Neural cell (in vitro differentiated cells): ENCODE results near the gene STIM1. TPM values are rescaled to one million over a fixed set of nuclear protein-coding genes. Genes with fewer than 3 reads are reported as not detected.

Experiments used
- H2AFZ ChIP-seq: fragments of 200-600, 300-800 bp; sonication (generic), shearing (Covaris generic); 2 replicates; pipeline ENCODE4 v1.6.0; 2014; ENCODE audit warnings: low read depth, mild to moderate bottlenecking, antibody characterized with exemption, low read length, moderate library complexity
- H3F3A ChIP-seq: fragments of 200-600 bp; shearing (Covaris generic); 2 replicates; pipeline ENCODE4 v1.6.1; 2016; ENCODE audit warnings: mild to moderate bottlenecking, moderate library complexity, mixed read lengths, antibody characterized with exemption, low read length; ENCODE audit not compliant: insufficient read depth, poor library complexity, severe bottlenecking
- H3K27ac ChIP-seq: fragments of 200-600, 300-800 bp; sonication (generic), shearing (Covaris generic); 2 replicates; pipeline ENCODE4 v1.5.1; 2014; ENCODE audit warnings: mild to moderate bottlenecking, low read length, moderate library complexity
- H3K27me3 ChIP-seq: fragments of 300-800, 200-600 bp; sonication (generic), shearing (Covaris generic); 2 replicates; pipeline ENCODE4 v1.6.0; 2014; ENCODE audit warnings: mild to moderate bottlenecking, low read depth, low read length, moderate library complexity; ENCODE audit not compliant: insufficient read depth
- H3K36me3 ChIP-seq: fragments of 300-800, 200-600 bp; sonication (generic), shearing (Covaris generic); 2 replicates; pipeline ENCODE4 v1.5.1; 2014; ENCODE audit warnings: mild to moderate bottlenecking, antibody characterized with exemption, low read length, moderate library complexity; ENCODE audit not compliant: insufficient read depth
- H3K4me2 ChIP-seq: fragments of 300-800, 200-600 bp; sonication (generic), shearing (Covaris generic); 2 replicates; pipeline ENCODE4 v1.6.0; 2014; ENCODE audit warnings: mild to moderate bottlenecking, low read length
- H3K4me3 ChIP-seq: fragments of 300-800, 200-600 bp; sonication (generic), shearing (Covaris generic); 2 replicates; pipeline ENCODE4 v1.5.1; 2014; ENCODE audit warnings: mild to moderate bottlenecking, low read length, moderate library complexity
- H3K79me2 ChIP-seq: fragments of 200-600 bp; shearing (Covaris generic); replicated peaks from 2 replicates; pipeline ENCODE4 v1.6.0; 2014; ENCODE audit warnings: mild to moderate bottlenecking, low read length, moderate library complexity; ENCODE audit not compliant: insufficient read depth
- H3K9ac ChIP-seq: fragments of 300-800, 200-600 bp; sonication (generic), shearing (Covaris generic); 2 replicates; pipeline ENCODE4 v1.6.1; 2016; ENCODE audit warnings: mild to moderate bottlenecking, low read length, mixed read lengths
- H3K9me2 ChIP-seq: fragments of 200-600 bp; shearing (Covaris generic); 2 replicates; pipeline ENCODE4 v1.6.1; 2016; ENCODE audit warnings: mild to moderate bottlenecking, low read length, mixed read lengths; ENCODE audit not compliant: insufficient read depth
- H3K9me3 ChIP-seq: fragments of 200-600, 300-800 bp; sonication (generic), shearing (Covaris generic); 2 replicates; pipeline ENCODE4 v1.6.1; 2016; ENCODE audit warnings: mild to moderate bottlenecking, mixed run types, low read length, moderate library complexity, mixed read lengths
- H4K20me1 ChIP-seq: fragments of 200-600 bp; shearing (Covaris generic); 2 replicates; pipeline ENCODE4 v1.6.1; 2016; ENCODE audit warnings: mild to moderate bottlenecking, mixed run types; ENCODE audit not compliant: insufficient read depth
- EP300 ChIP-seq: fragments of 450-650 bp; conservative IDR thresholded peaks from 2 replicates; pipeline ENCODE4 v1.6.1; 2014; ENCODE audit warnings: antibody characterized with exemption, mild to moderate bottlenecking, moderate library complexity; ENCODE audit not compliant: poor library complexity, severe bottlenecking
- EZH2 ChIP-seq: fragments of 200-600, 300-800 bp; shearing (Covaris generic), sonication (generic); IDR thresholded peaks from 2 replicates; pipeline ENCODE4 v1.6.1; 2014; ENCODE audit warnings: antibody characterized with exemption, low read length, borderline replicate concordance, mild to moderate bottlenecking; ENCODE audit not compliant: insufficient read depth, poor library complexity, severe bottlenecking
- MXI1 ChIP-seq: fragments of 450-650 bp; conservative IDR thresholded peaks from 2 replicates; pipeline ENCODE4 v1.6.1; 2014; ENCODE audit warnings: antibody characterized with exemption, mild to moderate bottlenecking; ENCODE audit not compliant: poor library complexity, severe bottlenecking
- POLR2AphosphoS5 ChIP-seq: IDR thresholded peaks from 2 replicates; pipeline ENCODE4 v1.6.1; 2012
- RAD21 ChIP-seq: fragments of 450-650 bp; conservative IDR thresholded peaks from 2 replicates; pipeline ENCODE4 v1.6.1; 2014; ENCODE audit warnings: antibody characterized with exemption, mild to moderate bottlenecking, moderate library complexity
- SMC3 ChIP-seq: fragments of 450-650 bp; conservative IDR thresholded peaks from 2 replicates; pipeline ENCODE4 v1.6.1; 2014; ENCODE audit warnings: antibody characterized with exemption, mild to moderate bottlenecking, moderate library complexity; ENCODE audit not compliant: poor library complexity
- TAF1 ChIP-seq: IDR thresholded peaks from 2 replicates; pipeline ENCODE4 v1.6.1; 2012; ENCODE audit warnings: low read depth
- polyA plus RNA-seq: library from polyadenylated mRNA; depleted of rRNA; stranded (reverse); fragments of >200 nt; gene quantifications from 2 replicates; pipeline ENCODE4 v1.2.3, GENCODE V29; 2014
- TF ChIP-seq, protein P1 (sequence below): IDR thresholded peaks from 2 replicates; pipeline ENCODE4 v1.6.1; 2012; ENCODE audit warnings: borderline replicate concordance
- TF ChIP-seq, protein P2 (sequence below): fragments of 450-650 bp; IDR thresholded peaks from 2 replicates; pipeline ENCODE4 v1.5.1; 2014; ENCODE audit warnings: antibody characterized with exemption, mild to moderate bottlenecking, moderate library complexity; ENCODE audit not compliant: poor library complexity, severe bottlenecking

Gene STIM1
- polyA plus RNA-seq, 1 donor from 2014 or later = 14.5 TPM

DNA sequence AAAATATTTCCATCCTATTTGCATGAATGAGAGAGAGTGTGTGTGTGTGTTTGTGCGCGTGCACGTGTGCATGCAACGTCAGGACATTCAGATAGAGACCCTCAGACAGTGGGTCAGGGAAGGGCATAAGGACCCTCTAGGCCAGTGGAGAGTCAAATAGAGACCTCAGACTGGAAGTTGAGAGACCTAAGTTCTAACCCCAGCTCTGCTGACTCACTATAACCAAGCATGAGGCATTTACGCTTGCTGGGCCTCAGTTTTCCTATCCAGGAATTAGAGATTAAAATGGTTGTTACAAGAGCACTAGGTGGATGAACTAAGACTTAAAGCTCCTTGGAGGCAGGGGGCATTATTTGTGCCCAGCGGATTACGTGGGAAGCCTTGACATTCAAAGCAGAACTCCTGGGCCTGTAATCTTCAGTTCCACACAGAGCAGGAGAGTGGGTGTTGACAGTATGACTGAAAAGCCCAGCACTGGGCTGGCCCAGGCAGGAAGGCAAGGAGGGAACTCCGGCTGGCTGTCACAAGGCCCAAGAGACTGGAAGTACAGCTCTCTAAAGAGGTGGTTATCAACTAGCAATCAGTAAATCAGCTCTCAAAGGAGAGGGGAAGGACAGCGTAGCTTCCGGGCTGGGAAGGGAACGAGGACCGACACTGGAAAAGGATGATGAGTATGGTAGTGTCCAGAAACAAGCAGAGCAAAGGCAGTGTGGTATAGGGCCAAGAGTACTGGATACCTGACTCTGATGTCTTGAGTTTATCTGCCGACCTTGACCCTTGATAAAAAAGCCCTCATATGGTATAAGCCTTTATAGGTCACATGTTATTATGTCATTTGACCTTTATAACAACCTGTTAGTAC, 23.9 kb upstream of the STIM1 start:
- H4K20me1 ChIP-seq = no peaks in the 10 kb centered on the region
- no peak overlapping the region for H3K27ac ChIP-seq
- H3K4me3 ChIP-seq = no peak overlapping the region
- H3K4me2 ChIP-seq = no peak overlapping the region
- H3K9me2 ChIP-seq = no peaks in the 10 kb centered on the region
- no peak overlapping the region for H2AFZ ChIP-seq
- no peak for TF ChIP-seq POLR2AphosphoS5
- TF ChIP-seq, protein P1, sequence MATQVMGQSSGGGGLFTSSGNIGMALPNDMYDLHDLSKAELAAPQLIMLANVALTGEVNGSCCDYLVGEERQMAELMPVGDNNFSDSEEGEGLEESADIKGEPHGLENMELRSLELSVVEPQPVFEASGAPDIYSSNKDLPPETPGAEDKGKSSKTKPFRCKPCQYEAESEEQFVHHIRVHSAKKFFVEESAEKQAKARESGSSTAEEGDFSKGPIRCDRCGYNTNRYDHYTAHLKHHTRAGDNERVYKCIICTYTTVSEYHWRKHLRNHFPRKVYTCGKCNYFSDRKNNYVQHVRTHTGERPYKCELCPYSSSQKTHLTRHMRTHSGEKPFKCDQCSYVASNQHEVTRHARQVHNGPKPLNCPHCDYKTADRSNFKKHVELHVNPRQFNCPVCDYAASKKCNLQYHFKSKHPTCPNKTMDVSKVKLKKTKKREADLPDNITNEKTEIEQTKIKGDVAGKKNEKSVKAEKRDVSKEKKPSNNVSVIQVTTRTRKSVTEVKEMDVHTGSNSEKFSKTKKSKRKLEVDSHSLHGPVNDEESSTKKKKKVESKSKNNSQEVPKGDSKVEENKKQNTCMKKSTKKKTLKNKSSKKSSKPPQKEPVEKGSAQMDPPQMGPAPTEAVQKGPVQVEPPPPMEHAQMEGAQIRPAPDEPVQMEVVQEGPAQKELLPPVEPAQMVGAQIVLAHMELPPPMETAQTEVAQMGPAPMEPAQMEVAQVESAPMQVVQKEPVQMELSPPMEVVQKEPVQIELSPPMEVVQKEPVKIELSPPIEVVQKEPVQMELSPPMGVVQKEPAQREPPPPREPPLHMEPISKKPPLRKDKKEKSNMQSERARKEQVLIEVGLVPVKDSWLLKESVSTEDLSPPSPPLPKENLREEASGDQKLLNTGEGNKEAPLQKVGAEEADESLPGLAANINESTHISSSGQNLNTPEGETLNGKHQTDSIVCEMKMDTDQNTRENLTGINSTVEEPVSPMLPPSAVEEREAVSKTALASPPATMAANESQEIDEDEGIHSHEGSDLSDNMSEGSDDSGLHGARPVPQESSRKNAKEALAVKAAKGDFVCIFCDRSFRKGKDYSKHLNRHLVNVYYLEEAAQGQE = no peak
- TF ChIP-seq EP300 = no peak
- no peak for TF ChIP-seq MXI1
- TF ChIP-seq TAF1 = no peak
- TF ChIP-seq EZH2 = no peak
- TF ChIP-seq, protein P2, sequence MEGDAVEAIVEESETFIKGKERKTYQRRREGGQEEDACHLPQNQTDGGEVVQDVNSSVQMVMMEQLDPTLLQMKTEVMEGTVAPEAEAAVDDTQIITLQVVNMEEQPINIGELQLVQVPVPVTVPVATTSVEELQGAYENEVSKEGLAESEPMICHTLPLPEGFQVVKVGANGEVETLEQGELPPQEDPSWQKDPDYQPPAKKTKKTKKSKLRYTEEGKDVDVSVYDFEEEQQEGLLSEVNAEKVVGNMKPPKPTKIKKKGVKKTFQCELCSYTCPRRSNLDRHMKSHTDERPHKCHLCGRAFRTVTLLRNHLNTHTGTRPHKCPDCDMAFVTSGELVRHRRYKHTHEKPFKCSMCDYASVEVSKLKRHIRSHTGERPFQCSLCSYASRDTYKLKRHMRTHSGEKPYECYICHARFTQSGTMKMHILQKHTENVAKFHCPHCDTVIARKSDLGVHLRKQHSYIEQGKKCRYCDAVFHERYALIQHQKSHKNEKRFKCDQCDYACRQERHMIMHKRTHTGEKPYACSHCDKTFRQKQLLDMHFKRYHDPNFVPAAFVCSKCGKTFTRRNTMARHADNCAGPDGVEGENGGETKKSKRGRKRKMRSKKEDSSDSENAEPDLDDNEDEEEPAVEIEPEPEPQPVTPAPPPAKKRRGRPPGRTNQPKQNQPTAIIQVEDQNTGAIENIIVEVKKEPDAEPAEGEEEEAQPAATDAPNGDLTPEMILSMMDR = no peak
- no peak for TF ChIP-seq SMC3
- no peak for TF ChIP-seq RAD21
- no peaks in the 10 kb centered on the region for H3K36me3 ChIP-seq
- no peaks in the 10 kb centered on the region for H3K79me2 ChIP-seq
- H3K27me3 ChIP-seq = no peaks in the 10 kb centered on the region
- no peak overlapping the region for H3K9ac ChIP-seq
- no peaks in the 10 kb centered on the region for H3K9me3 ChIP-seq
- no peaks in the 10 kb centered on the region for H3F3A ChIP-seq

DNA sequence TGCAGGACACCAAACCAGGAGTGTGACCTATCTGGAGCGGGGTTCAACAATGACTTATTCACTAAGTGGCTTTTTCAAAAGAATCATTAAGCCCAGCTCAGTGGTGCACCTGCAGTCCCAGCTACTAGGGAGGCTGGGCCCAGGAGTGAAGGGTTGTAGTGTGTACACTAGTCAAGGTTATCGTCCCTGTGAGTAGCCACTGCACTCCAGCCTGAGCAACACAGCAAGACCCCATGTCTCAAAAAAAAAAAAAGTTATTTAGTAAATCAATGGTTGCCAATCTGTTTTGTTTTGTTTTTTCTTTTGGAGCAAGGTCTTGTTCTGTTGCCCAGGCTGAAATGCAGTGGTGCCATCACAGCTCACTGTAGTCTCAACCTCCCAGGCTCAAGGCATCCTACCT, 22.6 kb upstream of the STIM1 start:
- Histone ChIP-seq H2AFZ (no peak overlapping the region), H3K9me3 (no peaks in the 10 kb centered on the region), H3K36me3 (no peaks in the 10 kb centered on the region), H3K27me3 (no peaks in the 10 kb centered on the region), H4K20me1 (no peaks in the 10 kb centered on the region), H3K9me2 (no peaks in the 10 kb centered on the region), H3K27ac (no peak overlapping the region), H3F3A (no peaks in the 10 kb centered on the region), H3K79me2 (no peaks in the 10 kb centered on the region), H3K9ac (no peak overlapping the region), H3K4me2 (no peak overlapping the region), H3K4me3 (no peak overlapping the region)
- TF ChIP-seq MXI1 (no peak), SMC3 (no peak), EP300 (no peak), POLR2AphosphoS5 (no peak)
- TF ChIP-seq, protein P1 = no peak
- TF ChIP-seq, protein P2 = no peak
